HepG2 (cell line): Measurements from ENCODE around the gene MAPK14. TPM values are rescaled to one million over a fixed set of nuclear protein-coding genes. Genes with fewer than 3 reads are reported as not detected.

Experiments used
- ARID2 ChIP-seq: sonication (generic); formaldehyde crosslinking; IDR thresholded peaks from 2 replicates; pipeline ENCODE4 v1.8.1; 2022; ENCODE audit warnings: mild to moderate bottlenecking, missing genetic modification reagents, borderline replicate concordance
- ATF6 ChIP-seq: sonication (generic); formaldehyde crosslinking; conservative IDR thresholded peaks from 2 replicates; pipeline ENCODE4 v1.4.0; 2020; ENCODE audit warnings: missing genetic modification reagents
- CENPBD1 ChIP-seq: sonication (generic); formaldehyde crosslinking; IDR thresholded peaks from 2 replicates; pipeline ENCODE4 v1.8.0; 2022; ENCODE audit warnings: missing genetic modification reagents, low read depth, mild to moderate bottlenecking, borderline replicate concordance
- ETS1 ChIP-seq: sonication (generic); formaldehyde crosslinking; IDR thresholded peaks from 2 replicates; pipeline ENCODE4 v1.4.0; 2020; ENCODE audit warnings: missing genetic modification reagents
- JUND ChIP-seq: sonication (generic); formaldehyde crosslinking; IDR thresholded peaks from 2 replicates; pipeline ENCODE4 v1.8.0; 2022; ENCODE audit warnings: mild to moderate bottlenecking, missing genetic modification reagents
- MLLT10 ChIP-seq: sonication (generic); formaldehyde crosslinking; IDR thresholded peaks from 2 replicates; pipeline ENCODE4 v1.4.0; 2020; ENCODE audit warnings: missing genetic modification reagents
- NR1H2 ChIP-seq: sonication (generic); formaldehyde crosslinking; IDR thresholded peaks from 2 replicates; pipeline ENCODE4 v1.8.1; 2022; ENCODE audit warnings: low read depth, missing genetic modification reagents, borderline replicate concordance
- RFX1 ChIP-seq: fragments of 450-650 bp; IDR thresholded peaks from 2 replicates; pipeline ENCODE4 v1.6.1; 2017
- RFXANK ChIP-seq: IDR thresholded peaks from 2 replicates; pipeline ENCODE4 v1.6.1; 2016
- SPEN ChIP-seq: sonication (generic); formaldehyde crosslinking; IDR thresholded peaks from 2 replicates; pipeline ENCODE4 v1.5.1; 2020; ENCODE audit warnings: low read depth, mild to moderate bottlenecking, missing genetic modification reagents
- TIGD3 ChIP-seq: sonication (generic); formaldehyde crosslinking; IDR thresholded peaks from 2 replicates; pipeline ENCODE4 v1.5.1; 2020; ENCODE audit warnings: mild to moderate bottlenecking, missing genetic modification reagents, borderline replicate concordance
- TP53 ChIP-seq: sonication (generic); formaldehyde crosslinking; conservative IDR thresholded peaks from 2 replicates; pipeline ENCODE4 v1.4.0; 2020; ENCODE audit warnings: missing genetic modification reagents
- ZKSCAN1 ChIP-seq: fragments of 150-350 bp; IDR thresholded peaks from 2 replicates; pipeline ENCODE4 v1.6.1; 2014; ENCODE audit warnings: low read length
- ZNF576 ChIP-seq: sonication (generic); formaldehyde crosslinking; IDR thresholded peaks from 2 replicates; pipeline ENCODE4 v1.4.0; 2020; ENCODE audit warnings: mild to moderate bottlenecking, missing genetic modification reagents
- ZNF639 ChIP-seq: conservative IDR thresholded peaks from 2 replicates; pipeline ENCODE4 v1.6.1; 2018; ENCODE audit warnings: missing genetic modification reagents
- ZNF7 ChIP-seq: IDR thresholded peaks from 2 replicates; pipeline ENCODE4 v1.6.1; 2016; ENCODE audit warnings: missing biosample characterization, missing genetic modification reagents
- ZNF83 ChIP-seq: sonication (generic); formaldehyde crosslinking; IDR thresholded peaks from 2 replicates; pipeline ENCODE4 v1.4.0; 2020; ENCODE audit warnings: missing genetic modification reagents, mild to moderate bottlenecking, borderline replicate concordance
- ZXDC ChIP-seq: sonication (generic); formaldehyde crosslinking; IDR thresholded peaks from 2 replicates; pipeline ENCODE4 v1.5.0; 2020; ENCODE audit warnings: mild to moderate bottlenecking, missing genetic modification reagents
- polyA plus RNA-seq, 8 experiments: library from polyadenylated mRNA; depleted of rRNA in 3 of 8; stranded (reverse) in 7 of 8; unstranded in 1 of 8; fragments of >200 nt; fragmentation: Illumina TruSeq in 4 of 8; extraction: Trizol in 4 of 8; gene quantifications; 2 replicates each; pipeline versions ENCODE4 v1.2.1 to v1.2.3, GENCODE V29; 2011 to 2016; ENCODE audit warnings: low read depth in 4 of 8, missing spikeins in 1 of 8, mixed read lengths in 1 of 8; ENCODE audit not compliant: insufficient read depth in 1 of 8
- total RNA-seq, 5 experiments: library from RNA; depleted of rRNA; stranded (reverse); fragments of >200 nt; fragmentation: Illumina TruSeq; extraction: Trizol; gene quantifications; 2 replicates each; pipeline ENCODE4 v1.2.3, GENCODE V29; 2016; ENCODE audit warnings: low read depth in 1 of 5

The MAPK14 gene
- total and polyA plus RNA-seq, 2 of the 13 experiments (the other 11 are each of a cell fraction or from before 2014, with no cell fraction given), result 66.3 to 67.3 TPM

- no peak for TF ChIP-seq TIGD3 (CRISPR knock-in tag)
- no peak for TF ChIP-seq ZXDC (CRISPR knock-in tag)
- no peak for TF ChIP-seq ATF6 (CRISPR knock-in tag)
- TF ChIP-seq ARID2 (CRISPR knock-in tag), result no peak
- TF ChIP-seq ZNF83 (CRISPR knock-in tag), result no peak
- TF ChIP-seq ZNF7 (CRISPR knock-in tag), result no peak
- 0 out of 2 replicates have a peak, but pooled peaks have one; percentile 36 for TF ChIP-seq JUND (CRISPR knock-in tag)
- peak; percentile 79; the same call in 1 of the 2 replicates for TF ChIP-seq TP53 (CRISPR knock-in tag)
- peak; percentile 84 for TF ChIP-seq SPEN
- peak; percentile 21; the same call in 1 of the 2 replicates for TF ChIP-seq ZNF639 (CRISPR knock-in tag)
- TF ChIP-seq ZKSCAN1, result no peak; the same call in 1 of the 2 replicates
- no peak for TF ChIP-seq MLLT10 (CRISPR knock-in tag)
- TF ChIP-seq ETS1 (CRISPR knock-in tag), result peak; percentile 47; the same call in 1 of the 2 replicates
- no peak for TF ChIP-seq ZNF576 (CRISPR knock-in tag)
- peak; percentile 23; the same call in 1 of the 2 replicates for TF ChIP-seq RFXANK (CRISPR knock-in tag)
- TF ChIP-seq CENPBD1 (CRISPR knock-in tag), result no peak
- peak; percentile 35; the same call in 1 of the 2 replicates for TF ChIP-seq NR1H2 (CRISPR knock-in tag)
- no peak for TF ChIP-seq RFX1
Measured at GRCh38 chr6:36027501-36028087, at the start of gene MAPK14 (continued).
